Neural cell (in vitro differentiated cells): ENCODE data around the gene ZNF878.

ENCODE experiments used
- CTCF ChIP-seq: fragments of 450-650 bp; IDR thresholded peaks from 2 replicates; pipeline ENCODE4 v1.5.1; 2014; ENCODE audit warnings: antibody characterized with exemption, mild to moderate bottlenecking, moderate library complexity; ENCODE audit not compliant: poor library complexity, severe bottlenecking
- EZH2 ChIP-seq: fragments of 200-600, 300-800 bp; shearing (Covaris generic), sonication (generic); IDR thresholded peaks from 2 replicates; pipeline ENCODE4 v1.6.1; 2014; ENCODE audit warnings: antibody characterized with exemption, low read length, borderline replicate concordance, mild to moderate bottlenecking; ENCODE audit not compliant: insufficient read depth, poor library complexity, severe bottlenecking
- MXI1 ChIP-seq: fragments of 450-650 bp; conservative IDR thresholded peaks from 2 replicates; pipeline ENCODE4 v1.6.1; 2014; ENCODE audit warnings: antibody characterized with exemption, mild to moderate bottlenecking; ENCODE audit not compliant: poor library complexity, severe bottlenecking
- POLR2AphosphoS5 ChIP-seq: IDR thresholded peaks from 2 replicates; pipeline ENCODE4 v1.6.1; 2012
- RAD21 ChIP-seq: fragments of 450-650 bp; conservative IDR thresholded peaks from 2 replicates; pipeline ENCODE4 v1.6.1; 2014; ENCODE audit warnings: antibody characterized with exemption, mild to moderate bottlenecking, moderate library complexity
- REST ChIP-seq: IDR thresholded peaks from 2 replicates; pipeline ENCODE4 v1.6.1; 2012; ENCODE audit warnings: borderline replicate concordance
- SMC3 ChIP-seq: fragments of 450-650 bp; conservative IDR thresholded peaks from 2 replicates; pipeline ENCODE4 v1.6.1; 2014; ENCODE audit warnings: antibody characterized with exemption, mild to moderate bottlenecking, moderate library complexity; ENCODE audit not compliant: poor library complexity
- TAF1 ChIP-seq: IDR thresholded peaks from 2 replicates; pipeline ENCODE4 v1.6.1; 2012; ENCODE audit warnings: low read depth

DNA sequence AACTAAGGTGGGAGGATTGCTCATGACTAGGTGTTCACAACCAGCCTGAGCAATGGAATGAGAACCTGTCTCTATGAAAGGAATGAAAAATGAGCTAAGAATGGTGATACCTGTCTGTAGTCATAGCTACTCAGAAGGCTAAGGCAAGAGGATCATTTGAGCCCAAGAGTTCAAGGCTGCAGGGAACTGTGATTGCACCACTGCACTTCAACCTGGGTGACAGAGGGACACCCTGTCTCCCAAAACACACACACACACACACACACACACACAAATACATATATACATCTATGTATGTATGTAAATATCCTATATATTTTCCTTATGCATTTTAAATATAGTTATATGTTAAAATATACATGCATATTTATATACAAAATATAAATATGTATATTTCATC lies 9.9 kb downstream of the ZNF878 start:
- TF ChIP-seq EZH2 (no peak), SMC3 (no peak), CTCF (no peak), RAD21 (no peak), POLR2AphosphoS5 (no peak), REST (no peak), MXI1 (no peak), TAF1 (no peak)
